Chondrocyte (in vitro differentiated cells): ENCODE data around the gene NCF1. TPM values are rescaled to one million over a fixed set of nuclear protein-coding genes. Genes with fewer than 3 reads are reported as not detected.
"Not testable (repeated sequence)": the region's sequence is repeated elsewhere in the genome, so short reads cannot be mapped to it uniquely, and the experiment has no call there.

ENCODE experiments used
- DNase-seq: peaks from one replicate; pipeline ENCODE4 v3.0.0; 2021; ENCODE audit warnings: mixed read lengths, low spot score
- H3K27ac Mint-ChIP-seq: one replicate; pipeline ENCODE4 v1.8.0; 2021; ENCODE audit warnings: mild to moderate bottlenecking, moderate library complexity, mixed read lengths; ENCODE audit not compliant: unreplicated experiment
- H3K27me3 Mint-ChIP-seq: 2 replicates; pipeline ENCODE4 v1.8.0; 2021; ENCODE audit warnings: low read depth, mixed read lengths
- H3K36me3 Mint-ChIP-seq: 2 replicates; pipeline ENCODE4 v1.8.0; 2021; ENCODE audit warnings: low read depth, mixed read lengths
- H3K4me1 Mint-ChIP-seq: 2 replicates; pipeline ENCODE4 v1.8.0; 2021; ENCODE audit warnings: low read depth, mild to moderate bottlenecking, mixed read lengths
- H3K4me3 Mint-ChIP-seq: one replicate; pipeline ENCODE4 v1.8.0; 2021; ENCODE audit warnings: mild to moderate bottlenecking, moderate library complexity, mixed read lengths; ENCODE audit not compliant: unreplicated experiment
- H3K9me3 Mint-ChIP-seq: 2 replicates; pipeline ENCODE4 v1.8.0; 2021; ENCODE audit warnings: low read depth, mixed read lengths
- CTCF ChIP-seq: fragments of 200-600 bp; sonication (generic); IDR thresholded peaks from 2 replicates; pipeline ENCODE4 v1.5.0; 2021; ENCODE audit warnings: antibody characterized with exemption, mild to moderate bottlenecking, moderate library complexity
- long read RNA-seq: library from polyadenylated mRNA; stranded (forward); transcript quantifications from one replicate; pipeline ENCODE4 v2.0.0, GENCODE V29; 2021
- total RNA-seq: library from RNA; stranded (reverse); gene quantifications from 3 replicates; pipeline ENCODE4 v1.2.1, GENCODE V29; 2021

Gene NCF1
- not detected in 3 replicates for total RNA-seq
- long read RNA-seq: 0 reads

DNA sequence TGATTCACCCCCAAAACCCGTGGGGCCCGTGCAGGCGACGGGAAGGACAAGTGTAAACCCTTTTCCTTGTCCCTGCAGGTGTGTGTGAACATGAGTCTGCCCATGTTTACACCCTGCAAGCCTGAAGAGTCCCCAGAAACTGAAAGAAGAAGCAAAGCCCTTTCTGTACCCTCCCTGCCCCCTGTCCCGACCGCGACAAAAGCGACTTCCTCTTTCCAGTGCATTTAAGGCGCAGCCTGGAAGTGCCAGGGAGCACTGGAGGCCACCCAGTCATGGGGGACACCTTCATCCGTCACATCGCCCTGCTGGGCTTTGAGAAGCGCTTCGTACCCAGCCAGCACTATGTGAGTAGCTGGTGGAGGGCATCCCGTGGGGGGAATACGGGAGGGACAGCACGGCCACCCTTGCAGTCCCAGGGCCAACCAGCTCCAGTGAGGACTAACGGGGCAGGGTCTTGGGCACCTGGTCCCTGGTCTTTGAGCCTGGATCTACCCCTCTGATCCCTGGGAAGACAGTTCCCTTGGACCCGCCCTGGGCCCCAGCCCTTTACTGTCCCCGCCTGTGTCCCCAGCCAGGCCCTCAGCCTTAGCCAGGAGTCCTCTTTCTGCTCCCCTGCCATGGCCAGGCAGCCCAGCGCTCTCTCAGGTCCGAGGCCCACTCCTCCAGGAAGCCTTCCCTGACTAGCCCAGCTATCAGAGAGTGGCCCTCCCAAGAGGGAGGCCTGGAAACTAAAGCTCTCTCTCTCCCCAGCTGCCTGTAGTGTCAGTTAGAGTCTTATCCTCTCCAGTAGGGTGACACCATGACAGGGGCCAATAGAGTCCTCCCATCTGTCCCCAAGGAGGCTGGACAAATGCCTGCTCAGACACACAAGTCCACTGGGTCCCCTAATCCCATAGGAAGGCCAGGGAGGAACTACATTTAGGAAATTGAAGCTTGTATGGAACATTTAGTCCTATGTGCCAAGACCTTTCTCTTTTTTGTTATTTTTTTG lies at the start of gene NCF1:
Gene NCF1 (plus strand): TSS at position 252 of the 991 bp plus-strand sequence. CDS start 21 bp downstream, at position 273.
- not testable (repeated sequence) for H3K9me3 Mint-ChIP-seq, H3K4me3 Mint-ChIP-seq, H3K27ac Mint-ChIP-seq, DNase-seq, H3K4me1 Mint-ChIP-seq, H3K27me3 Mint-ChIP-seq, H3K36me3 Mint-ChIP-seq

- no peaks in the 10 kb centered on the region for H3K9me3 Mint-ChIP-seq
- TF ChIP-seq CTCF: no peak
- H3K36me3 Mint-ChIP-seq: peaks cover 12% of the 10 kb centered on the region
- no peak overlapping the region for H3K4me3 Mint-ChIP-seq
- H3K4me1 Mint-ChIP-seq: no peaks in the 10 kb centered on the region
- no peaks in the 10 kb centered on the region for H3K27me3 Mint-ChIP-seq
- no peak for DNase-seq
- no peak overlapping the region for H3K27ac Mint-ChIP-seq
Measured at GRCh38 chr7:74725840-74726239, 48.0 kb upstream of the NCF1 start.

GRCh38 chr7:74726309-74727101 lies 47.3 kb upstream of the NCF1 start:
- Mint-ChIP-seq H3K27ac (no peak overlapping the region), H3K4me1 (no peaks in the 10 kb centered on the region), H3K9me3 (no peaks in the 10 kb centered on the region), H3K27me3 (no peaks in the 10 kb centered on the region), H3K4me3 (no peak overlapping the region), H3K36me3 (peaks cover 13% of the 10 kb centered on the region)
- DNase-seq: no peak
- no peak for TF ChIP-seq CTCF

- not testable (repeated sequence) for H3K9me3 Mint-ChIP-seq, H3K36me3 Mint-ChIP-seq, DNase-seq, H3K27ac Mint-ChIP-seq, H3K27me3 Mint-ChIP-seq, H3K4me3 Mint-ChIP-seq, H3K4me1 Mint-ChIP-seq
Measured at GRCh38 chr7:74728686-74729085, 45.1 kb upstream of the NCF1 start.

- not testable (repeated sequence) for H3K27ac Mint-ChIP-seq, H3K4me3 Mint-ChIP-seq, DNase-seq, H3K27me3 Mint-ChIP-seq, H3K9me3 Mint-ChIP-seq, H3K4me1 Mint-ChIP-seq, H3K36me3 Mint-ChIP-seq
Measured at GRCh38 chr7:74730186-74730585, 43.6 kb upstream of the NCF1 start.

- not testable (repeated sequence) for H3K4me3 Mint-ChIP-seq, DNase-seq, H3K27ac Mint-ChIP-seq, H3K27me3 Mint-ChIP-seq, H3K36me3 Mint-ChIP-seq, H3K4me1 Mint-ChIP-seq, H3K9me3 Mint-ChIP-seq
Measured at GRCh38 chr7:74739974-74740703, 33.7 kb upstream of the NCF1 start.

GRCh38 chr7:74743936-74744557 lies 29.8 kb upstream of the NCF1 start:
- not testable (repeated sequence) for H3K27me3 Mint-ChIP-seq, DNase-seq, H3K4me1 Mint-ChIP-seq, H3K4me3 Mint-ChIP-seq, H3K27ac Mint-ChIP-seq, H3K36me3 Mint-ChIP-seq, H3K9me3 Mint-ChIP-seq

- not testable (repeated sequence) for H3K36me3 Mint-ChIP-seq, H3K4me1 Mint-ChIP-seq, H3K9me3 Mint-ChIP-seq, H3K27me3 Mint-ChIP-seq, H3K27ac Mint-ChIP-seq, H3K4me3 Mint-ChIP-seq, DNase-seq
Measured at GRCh38 chr7:74753921-74754482, 19.8 kb upstream of the NCF1 start.

DNA sequence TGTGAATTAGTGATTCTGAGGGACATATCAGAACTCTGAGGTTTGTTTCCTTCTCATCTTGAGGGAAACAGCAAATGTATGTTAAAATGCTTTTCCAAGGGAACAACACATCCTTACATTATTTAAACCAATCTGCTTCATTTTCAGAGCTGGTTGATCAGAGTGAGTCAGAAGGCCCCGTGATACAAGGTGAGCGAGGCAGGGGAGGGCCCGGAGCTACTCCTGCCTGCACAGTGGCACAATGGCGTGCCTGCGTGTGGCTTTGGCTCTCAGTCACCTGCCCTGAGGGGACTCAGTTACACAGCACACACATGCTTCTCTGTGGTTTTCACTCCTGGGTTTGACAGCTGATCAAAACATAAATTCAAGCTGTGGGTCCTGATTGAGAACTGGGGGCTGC lies 17.1 kb upstream of the NCF1 start:
- H3K4me3 Mint-ChIP-seq, H3K36me3 Mint-ChIP-seq, H3K4me1 Mint-ChIP-seq: not testable (repeated sequence)

More for the DNA sequence above, 17.1 kb upstream of the NCF1 start:
- not testable (repeated sequence) for DNase-seq, H3K27me3 Mint-ChIP-seq, H3K27ac Mint-ChIP-seq, H3K9me3 Mint-ChIP-seq
